Natural killer cell treated with Interleukin-12 subunit alpha and Interleukin-12 subunit beta and Interleukin-15 and Interleukin-18, amount 100 ng/mL, for 72 hours (primary cell): ENCODE measurements around the gene CYCS. TPM values are rescaled to one million over a fixed set of nuclear protein-coding genes. Genes with fewer than 3 reads are reported as not detected.

Experiments used
- ATAC-seq, 2 donors: fragments of 150-1000 bp; cut with Tn5 transposase in 1 of 2; sonication (Bioruptor Pico), chemical (Tn5 transposase) in 1 of 2; 2 replicates each; pipeline ENCODE4 v1.10.0; 2021
- DNase-seq: peaks from one replicate; pipeline ENCODE4 v3.0.0; 2022; ENCODE audit warnings: low spot score
- H3K27ac Mint-ChIP-seq, 2 donors: 1 replicate in 1 of 2; 2 replicates in 1 of 2; pipeline ENCODE4 v1.8.0; 2022; ENCODE audit warnings: mixed read lengths in 2 of 2, mild to moderate bottlenecking in 1 of 2, moderate library complexity in 1 of 2
- H3K27me3 Mint-ChIP-seq, 2 donors: 1 replicate in 1 of 2; 2 replicates in 1 of 2; pipeline ENCODE4 v1.8.0; 2022; ENCODE audit warnings: mixed read lengths in 2 of 2
- H3K36me3 Mint-ChIP-seq: one replicate; pipeline ENCODE4 v1.8.0; 2022; ENCODE audit warnings: mixed read lengths
- H3K4me1 Mint-ChIP-seq, 2 donors: 1 replicate in 1 of 2; 2 replicates in 1 of 2; pipeline ENCODE4 v1.8.0; 2022; ENCODE audit warnings: low read depth in 2 of 2, mixed read lengths in 2 of 2, mild to moderate bottlenecking in 1 of 2
- H3K4me3 Mint-ChIP-seq: one replicate; pipeline ENCODE4 v1.8.0; 2022; ENCODE audit warnings: mixed read lengths
- H3K9me3 Mint-ChIP-seq: 2 replicates; pipeline ENCODE4 v1.8.0; 2022; ENCODE audit warnings: mixed read lengths
- total RNA-seq, 2 donors: library from RNA; stranded (reverse); gene quantifications; one replicate each; pipeline ENCODE4 v1.2.3, GENCODE V29; 2022

CYCS gene
- total RNA-seq, 2 donors from 2014 or later: 191 to 253 TPM

GRCh38 chr7:25077096-25077495 is 48.0 kb downstream of the CYCS start:
- Mint-ChIP-seq H3K36me3 (no peaks in the 10 kb centered on the region), H3K4me3 (no peak overlapping the region), H3K4me1 (peaks cover 0 to 5% of the 10 kb centered on the region in 2 donors), H3K27me3 (peaks cover 13 to 15% of the 10 kb centered on the region in 2 donors), H3K9me3 (no peaks in the 10 kb centered on the region), H3K27ac (no peak overlapping the region)
- ATAC-seq (no peak), DNase-seq (no peak)

GRCh38 chr7:25075459-25075858 is 49.6 kb downstream of the CYCS start:
- ATAC-seq: no peak
- H3K9me3 Mint-ChIP-seq: no peaks in the 10 kb centered on the region

GRCh38 chr7:25073451-25073850 is 51.6 kb downstream of the CYCS start:
- Mint-ChIP-seq H3K27me3 (peaks cover 9 to 10% of the 10 kb centered on the region in 2 donors), H3K27ac (no peak overlapping the region)
- ATAC-seq: no peak

More at GRCh38 chr7:25075459-25075858, 49.6 kb downstream of the CYCS start:
- H3K27me3 Mint-ChIP-seq: peaks cover 9 to 11% of the 10 kb centered on the region in 2 donors
- no peak for DNase-seq
- H3K4me3 Mint-ChIP-seq: no peak overlapping the region
- no peaks in the 10 kb centered on the region for H3K36me3 Mint-ChIP-seq
- peaks cover 0 to 5% of the 10 kb centered on the region in 2 donors for H3K4me1 Mint-ChIP-seq
- H3K27ac Mint-ChIP-seq: no peak overlapping the region

More at GRCh38 chr7:25073451-25073850, 51.6 kb downstream of the CYCS start:
- no peaks in the 10 kb centered on the region for H3K36me3 Mint-ChIP-seq
- no peak overlapping the region for H3K4me3 Mint-ChIP-seq
- H3K4me1 Mint-ChIP-seq: peaks cover 2 to 14% of the 10 kb centered on the region in 2 donors
- no peak for DNase-seq
- H3K9me3 Mint-ChIP-seq: no peaks in the 10 kb centered on the region

Other genes starting within 250 kb of the CYCS start
- 10 to 100 TPM; 34.7 to 70.4 TPM for gene OSBPL3, start 145.1 kb downstream of the CYCS start, total RNA-seq
- gene NPVF, start 103.2 kb upstream of the CYCS start, total RNA-seq: not detected